ENCODE measurements around the gene IRF2.

- TF ChIP-seq CEBPB (IDR thresholded peaks at IDR 0.05), result no peak
- no peak for TF ChIP-seq MYC (IDR thresholded peaks at IDR 0.05; ENCODE audit: borderline replicate concordance, low read length)
- TF ChIP-seq ZSCAN20 (CRISPR knock-in tag; IDR thresholded peaks at IDR 0.05), result no peak
- TF ChIP-seq, protein P1, sequence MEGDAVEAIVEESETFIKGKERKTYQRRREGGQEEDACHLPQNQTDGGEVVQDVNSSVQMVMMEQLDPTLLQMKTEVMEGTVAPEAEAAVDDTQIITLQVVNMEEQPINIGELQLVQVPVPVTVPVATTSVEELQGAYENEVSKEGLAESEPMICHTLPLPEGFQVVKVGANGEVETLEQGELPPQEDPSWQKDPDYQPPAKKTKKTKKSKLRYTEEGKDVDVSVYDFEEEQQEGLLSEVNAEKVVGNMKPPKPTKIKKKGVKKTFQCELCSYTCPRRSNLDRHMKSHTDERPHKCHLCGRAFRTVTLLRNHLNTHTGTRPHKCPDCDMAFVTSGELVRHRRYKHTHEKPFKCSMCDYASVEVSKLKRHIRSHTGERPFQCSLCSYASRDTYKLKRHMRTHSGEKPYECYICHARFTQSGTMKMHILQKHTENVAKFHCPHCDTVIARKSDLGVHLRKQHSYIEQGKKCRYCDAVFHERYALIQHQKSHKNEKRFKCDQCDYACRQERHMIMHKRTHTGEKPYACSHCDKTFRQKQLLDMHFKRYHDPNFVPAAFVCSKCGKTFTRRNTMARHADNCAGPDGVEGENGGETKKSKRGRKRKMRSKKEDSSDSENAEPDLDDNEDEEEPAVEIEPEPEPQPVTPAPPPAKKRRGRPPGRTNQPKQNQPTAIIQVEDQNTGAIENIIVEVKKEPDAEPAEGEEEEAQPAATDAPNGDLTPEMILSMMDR (IDR thresholded peaks at IDR 0.05), result no peak
- TF ChIP-seq JUNB (IDR thresholded peaks at IDR 0.05), result no peak
- no peak for TF ChIP-seq EHF (CRISPR knock-in tag; IDR thresholded peaks at IDR 0.05)
- TF ChIP-seq POLR2A (IDR thresholded peaks at IDR 0.05; ENCODE audit: low read length), result no peak
- TF ChIP-seq KDM1A (IDR thresholded peaks at IDR 0.05; ENCODE audit: low read depth), result no peak
- no peak for TF ChIP-seq EP300 (IDR thresholded peaks at IDR 0.05)
- TF ChIP-seq CBX2 (IDR thresholded peaks at IDR 0.05; ENCODE audit: borderline replicate concordance, low read depth), result no peak
- no peak for TF ChIP-seq ESRRA (IDR thresholded peaks at IDR 0.05; ENCODE audit: borderline replicate concordance, low read length)
- TF ChIP-seq MAFK (IDR thresholded peaks at IDR 0.05; ENCODE audit: partially characterized antibody), result no peak
- no peak for TF ChIP-seq PBX3 (IDR thresholded peaks at IDR 0.05)
- TF ChIP-seq ZFP36 (IDR thresholded peaks at IDR 0.05; ENCODE audit: borderline replicate concordance, partially characterized antibody), result no peak
These were observed 67.4 kb downstream of the IRF2 start for GRCh38 chr4:184406958-184407391.
